B cell (primary cell): ENCODE measurements around the gene CCL26. TPM values are rescaled to one million over a fixed set of nuclear protein-coding genes. Genes with fewer than 3 reads are reported as not detected.

Experiments used
- ATAC-seq: fragments of 200-7000 bp; cut with Tn5 transposase; one replicate; pipeline ENCODE4 v1.10.0; 2021; ENCODE audit warnings: low read depth, mild to moderate bottlenecking, moderate number of reproducible peaks, moderate library complexity
- CTCF ChIA-PET: fragments of 350-600 bp; sonication (Branson Sonifier 250); formaldehyde crosslinking; loops from one replicate; lab custom pipeline; 2021; ENCODE audit warnings: antibody characterized with exemption, inconsistent platforms; lab: Charles Lee
- POLR2A ChIA-PET: fragments of 350-600 bp; sonication (Branson Sonifier 250); formaldehyde crosslinking; loops from one replicate; lab custom pipeline; 2021; ENCODE audit warnings: antibody characterized with exemption; lab: Charles Lee
- DNase-seq: peaks from one replicate; pipeline ENCODE4 v3.0.0; 2013
- H2AFZ ChIP-seq: 2 replicates; pipeline ENCODE4 v1.6.1; 2012; ENCODE audit warnings: mild to moderate bottlenecking, low read depth, low read length; ENCODE audit not compliant: insufficient read depth, poor library complexity, severe bottlenecking
- H3K27ac ChIP-seq, 2 donors: 1 replicate in 1 of 2; 2 replicates in 1 of 2; pipeline ENCODE4 v1.5.1; 2012 to 2013; ENCODE audit warnings: low read length in 2 of 2, mild to moderate bottlenecking in 2 of 2, moderate library complexity in 1 of 2
- H3K27me3 ChIP-seq, 4 experiments: fragments of 200-600 bp in 1 of 4; sonication (generic) in 1 of 4; replicated peaks in 1 of 4; 1 replicate in 2 of 4; 2 replicates in 2 of 4; pipeline versions ENCODE4 v1.6.1 to v1.7.0; 2013 to 2016; ENCODE audit warnings: low read length in 3 of 4, mild to moderate bottlenecking in 2 of 4, mixed read lengths in 1 of 4, moderate library complexity in 1 of 4; ENCODE audit not compliant: insufficient read depth in 4 of 4, control insufficient read depth in 3 of 4; ENCODE audit errors: control extremely low read depth in 1 of 4
- H3K36me3 ChIP-seq, 2 experiments: replicated peaks in 1 of 2; 1 replicate in 1 of 2; 2 replicates in 1 of 2; pipeline versions ENCODE4 v1.6.1 to v1.7.1; 2013; ENCODE audit warnings: low read length in 1 of 2; ENCODE audit not compliant: insufficient read depth in 2 of 2, control insufficient read depth in 1 of 2; ENCODE audit errors: control extremely low read depth in 1 of 2, extremely low read depth in 1 of 2
- H3K4me1 ChIP-seq, 2 donors: fragments of 200-600 bp in 1 of 2; sonication (generic) in 1 of 2; 1 replicate in 1 of 2; 2 replicates in 1 of 2; pipeline versions ENCODE4 v1.5.1 to v1.6.1; 2013 to 2017; ENCODE audit warnings: low read length in 2 of 2; ENCODE audit not compliant: control insufficient read depth in 2 of 2, insufficient read depth in 2 of 2
- H3K4me2 ChIP-seq: replicated peaks from 2 replicates; pipeline ENCODE3; 2012; ENCODE audit warnings: mild to moderate bottlenecking, low read depth, low read length; ENCODE audit not compliant: poor library complexity, severe bottlenecking
- H3K4me3 ChIP-seq, 5 experiments: fragments of 200-600 bp in 1 of 5; sonication (generic) in 1 of 5; 1 replicate in 3 of 5; 2 replicates in 2 of 5; pipeline versions ENCODE4 v1.5.1 to v1.7.0; 2011 to 2016; ENCODE audit warnings: low read length in 4 of 5, mild to moderate bottlenecking in 4 of 5, low read depth in 2 of 5, control low read depth in 1 of 5, moderate library complexity in 1 of 5; ENCODE audit not compliant: insufficient read depth in 1 of 5; ENCODE audit errors: control extremely low read depth in 1 of 5, extremely low read depth in 1 of 5
- H3K79me2 ChIP-seq: fragments of 200-600 bp; sonication (generic); one replicate; pipeline ENCODE4 v1.6.0; 2016; ENCODE audit warnings: low read length; ENCODE audit not compliant: control insufficient read depth, insufficient read depth
- H3K9ac ChIP-seq: fragments of 200-600 bp; sonication (generic); 2 replicates; pipeline ENCODE4 v1.6.1; 2017; ENCODE audit warnings: mild to moderate bottlenecking, low read length, moderate library complexity
- H3K9me3 ChIP-seq, 3 donors: one replicate each; pipeline versions ENCODE4 v1.6.1 to v1.7.1; 2013; ENCODE audit warnings: low read length in 2 of 3; ENCODE audit not compliant: control insufficient read depth in 2 of 3, insufficient read depth in 1 of 3; ENCODE audit errors: control extremely low read depth in 1 of 3
- H4K20me1 ChIP-seq: 2 replicates; pipeline ENCODE4 v1.6.0; 2012; ENCODE audit warnings: mild to moderate bottlenecking, low read length; ENCODE audit not compliant: insufficient read depth, control insufficient read depth, poor library complexity, severe bottlenecking
- H3K27ac Mint-ChIP-seq: one replicate; pipeline ENCODE4 v1.8.0; 2021; ENCODE audit warnings: mixed read lengths
- H3K27me3 Mint-ChIP-seq: one replicate; pipeline ENCODE4 v1.8.0; 2021; ENCODE audit warnings: mixed read lengths
- H3K4me1 Mint-ChIP-seq: one replicate; pipeline ENCODE4 v1.8.0; 2021; ENCODE audit warnings: mixed read lengths
- H3K4me3 Mint-ChIP-seq: one replicate; pipeline ENCODE4 v1.8.0; 2021; ENCODE audit warnings: mixed read lengths
- H3K9me3 Mint-ChIP-seq: one replicate; pipeline ENCODE4 v1.8.0; 2022; ENCODE audit warnings: mixed read lengths; ENCODE audit not compliant: insufficient read depth
- EZH2 ChIP-seq: IDR thresholded peaks from 2 replicates; pipeline ENCODE4 v1.6.1; 2012; ENCODE audit warnings: borderline replicate concordance, low read depth, mild to moderate bottlenecking, moderate library complexity, low read length; ENCODE audit not compliant: insufficient read depth, poor library complexity, severe bottlenecking
- whole genome bisulfite sequencing: methylation state at CpG from one replicate; pipeline ENCODE4 v1.1.5; 2013; ENCODE audit warnings: missing lambda C conversion rate; ENCODE audit not compliant: insufficient coverage; 5-methylcytosine and 5-hydroxymethylcytosine counted together
- intact Hi-C: fragments of 100-400 bp; cut with micrococcal nuclease; formaldehyde crosslinking; loops from one replicate; pipeline ENCODE4 v1.10.0; 2022
- polyA plus RNA-seq: library from polyadenylated mRNA; depleted of rRNA; stranded (reverse); fragments of >200 nt; gene quantifications from 2 replicates; pipeline ENCODE4 v1.2.3, GENCODE V29; 2012
- total RNA-seq, 2 donors: library from RNA; stranded (reverse); fragments of 120-200 nt in 1 of 2; gene quantifications; 1 replicate in 1 of 2; 2 replicates in 1 of 2; pipeline versions ENCODE4 v1.2.3 to v1.2.4, GENCODE V29; 2013 to 2022
- TF ChIP-seq, protein P1 (sequence below): fragments of 200-600 bp; IDR thresholded peaks from one replicate; pipeline ENCODE4 v1.8.0; 2022; ENCODE audit warnings: antibody characterized with exemption, mild to moderate bottlenecking

Gene CCL26
- total and polyA plus RNA-seq, 2 donors (not counting 1 experiment from before 2014, with no cell fraction given) = not detected

DNA sequence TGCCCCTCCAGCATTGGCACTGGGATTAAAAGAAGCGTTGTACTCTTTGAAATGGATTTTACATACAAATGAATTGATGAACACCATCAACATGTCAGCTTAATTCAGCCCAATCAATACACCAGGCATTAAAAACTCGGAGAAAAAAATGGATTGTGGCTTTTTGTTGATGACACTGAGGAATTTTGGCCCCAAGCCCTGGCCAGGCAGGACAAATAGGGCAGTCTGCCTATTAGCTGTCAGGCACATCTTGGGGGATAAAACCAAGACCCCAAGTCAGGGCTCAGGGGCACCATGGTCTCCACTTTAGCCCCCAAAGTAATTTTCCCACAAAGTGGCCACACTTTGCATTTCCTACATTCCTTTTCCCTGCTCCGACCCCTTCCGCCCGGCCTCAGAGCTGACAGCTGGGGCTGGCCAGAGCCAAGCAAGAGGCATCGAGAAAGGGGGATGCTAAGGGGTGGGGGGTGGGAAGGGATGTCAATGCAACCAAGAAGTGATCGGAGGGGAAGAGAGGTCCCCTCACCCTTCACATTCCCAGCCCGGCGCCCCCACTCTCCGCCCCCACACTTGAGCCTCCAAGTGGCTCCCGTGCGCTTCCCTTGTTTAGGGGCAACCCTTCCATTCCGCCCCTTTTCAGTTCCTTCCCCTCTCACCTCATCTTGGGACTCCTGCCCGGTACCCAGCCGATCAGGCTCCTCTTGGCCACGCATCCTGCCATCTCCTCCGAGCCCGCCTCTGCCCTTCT is 34.0 kb downstream of the CCL26 start:
- intact Hi-C loops = loop anchor here (2.0 to 10.0 kb wide), 6 partner anchors 75 to 663 kb away; partner anchors contain the start of genes POM121C, RCC1L, RHBDD2 and TMEM120A
- Histone ChIP-seq H3K4me3 (peak overlapping the region; percentile 51 to 97 (median 91)), H3K9me3 (no peaks in the 10 kb centered on the region), H3K36me3 (no peaks in the 10 kb centered on the region), H3K79me2 (peaks cover 28% of the 10 kb centered on the region), H3K4me2 (peak overlapping the region; percentile 100), H4K20me1 (no peaks in the 10 kb centered on the region), H3K9ac (peak overlapping the region; percentile 96), H3K27ac (peak overlapping the region; percentile 57 to 95), H2AFZ (peak overlapping the region; percentile 100), H3K4me1 (peaks cover 31 to 38% of the 10 kb centered on the region in 2 donors), H3K27me3 (no peaks in the 10 kb centered on the region)
- H3K27me3 Mint-ChIP-seq = no peaks in the 10 kb centered on the region
- ChIA-PET POLR2A (interaction anchor here (0.5 to 1.7 kb wide), 3 partner anchors 19 to 118 kb away, joined by 4 to 5 read pairs (median 4); no protein-coding TSS in a partner anchor), CTCF (interaction anchor here (1.3 to 6.0 kb wide), 2 partner anchors 13 to 24 kb away, joined by 3 to 36 read pairs; no protein-coding TSS in a partner anchor)
- WGBS = 1% methylated on average over 11 of the region's 18 CpGs
- no peak for ATAC-seq
- no peak for DNase-seq
- peak overlapping the region; percentile 74 for H3K27ac Mint-ChIP-seq
- peak overlapping the region; percentile 94 for H3K4me3 Mint-ChIP-seq
- peaks cover 35% of the 10 kb centered on the region for H3K4me1 Mint-ChIP-seq
- TF ChIP-seq, protein P1, sequence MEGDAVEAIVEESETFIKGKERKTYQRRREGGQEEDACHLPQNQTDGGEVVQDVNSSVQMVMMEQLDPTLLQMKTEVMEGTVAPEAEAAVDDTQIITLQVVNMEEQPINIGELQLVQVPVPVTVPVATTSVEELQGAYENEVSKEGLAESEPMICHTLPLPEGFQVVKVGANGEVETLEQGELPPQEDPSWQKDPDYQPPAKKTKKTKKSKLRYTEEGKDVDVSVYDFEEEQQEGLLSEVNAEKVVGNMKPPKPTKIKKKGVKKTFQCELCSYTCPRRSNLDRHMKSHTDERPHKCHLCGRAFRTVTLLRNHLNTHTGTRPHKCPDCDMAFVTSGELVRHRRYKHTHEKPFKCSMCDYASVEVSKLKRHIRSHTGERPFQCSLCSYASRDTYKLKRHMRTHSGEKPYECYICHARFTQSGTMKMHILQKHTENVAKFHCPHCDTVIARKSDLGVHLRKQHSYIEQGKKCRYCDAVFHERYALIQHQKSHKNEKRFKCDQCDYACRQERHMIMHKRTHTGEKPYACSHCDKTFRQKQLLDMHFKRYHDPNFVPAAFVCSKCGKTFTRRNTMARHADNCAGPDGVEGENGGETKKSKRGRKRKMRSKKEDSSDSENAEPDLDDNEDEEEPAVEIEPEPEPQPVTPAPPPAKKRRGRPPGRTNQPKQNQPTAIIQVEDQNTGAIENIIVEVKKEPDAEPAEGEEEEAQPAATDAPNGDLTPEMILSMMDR = no peak
- no peak for TF ChIP-seq EZH2
- H3K9me3 Mint-ChIP-seq = no peaks in the 10 kb centered on the region
